Loucy (cell line): Measurements from ENCODE around the gene IPPK.

ENCODE experiments used
- H2AFZ ChIP-seq: fragments of 200-600 bp; sonication (generic); 2 replicates; pipeline ENCODE4 v1.6.0; 2016; ENCODE audit warnings: antibody characterized with exemption, mild to moderate bottlenecking, low read length, moderate library complexity
- H3F3A ChIP-seq: fragments of 200-600 bp; 2 replicates; pipeline ENCODE4 v1.6.0; 2016; ENCODE audit warnings: antibody characterized with exemption, low read depth, mild to moderate bottlenecking
- H3K27me3 ChIP-seq: fragments of 200-600 bp; sonication (generic); 2 replicates; pipeline ENCODE4 v1.6.1; 2014; ENCODE audit warnings: low read length, mild to moderate bottlenecking; ENCODE audit not compliant: insufficient read depth, poor library complexity, severe bottlenecking
- H3K36me3 ChIP-seq: fragments of 200-600 bp; sonication (generic); 2 replicates; pipeline ENCODE4 v1.6.1; 2016; ENCODE audit warnings: low read length; ENCODE audit not compliant: insufficient read depth
- H3K4me1 ChIP-seq: fragments of 200-600 bp; sonication (generic); 2 replicates; pipeline ENCODE4 v1.5.1; 2014; ENCODE audit warnings: low read length, mild to moderate bottlenecking; ENCODE audit not compliant: insufficient read depth, poor library complexity, severe bottlenecking
- H3K4me2 ChIP-seq: fragments of 200-600 bp; sonication (generic); 2 replicates; pipeline ENCODE4 v1.6.0; 2014; ENCODE audit warnings: antibody characterized with exemption, low read length, low read depth, mild to moderate bottlenecking; ENCODE audit not compliant: poor library complexity, severe bottlenecking
- H3K4me3 ChIP-seq: fragments of 200-600 bp; sonication (generic); 2 replicates; pipeline ENCODE4 v1.5.1; 2014; ENCODE audit warnings: low read length, mild to moderate bottlenecking, mixed read lengths; ENCODE audit not compliant: poor library complexity, severe bottlenecking
- H3K79me2 ChIP-seq: fragments of 200-600 bp; sonication (generic); 2 replicates; pipeline ENCODE4 v1.6.1; 2014; ENCODE audit warnings: low read length; ENCODE audit not compliant: insufficient read depth
- H3K9ac ChIP-seq: fragments of 200-600 bp; sonication (generic); 2 replicates; pipeline ENCODE4 v1.6.0; 2014; ENCODE audit warnings: mild to moderate bottlenecking, low read depth, low read length, moderate library complexity; ENCODE audit not compliant: poor library complexity, severe bottlenecking
- H3K9me2 ChIP-seq: fragments of 200-600 bp; sonication (generic); replicated peaks from 2 replicates; pipeline ENCODE4 v1.6.1; 2016; ENCODE audit warnings: low read depth, low read length, mixed read lengths
- H3K9me3 ChIP-seq: fragments of 200-600 bp; sonication (generic); 2 replicates; pipeline ENCODE4 v1.6.1; 2014; ENCODE audit warnings: mild to moderate bottlenecking, antibody characterized with exemption, low read length, low read depth; ENCODE audit not compliant: insufficient read depth
- H4K20me1 ChIP-seq: fragments of 200-600 bp; sonication (generic); 2 replicates; pipeline ENCODE4 v1.6.0; 2014; ENCODE audit warnings: antibody characterized with exemption, low read length, mild to moderate bottlenecking; ENCODE audit not compliant: insufficient read depth, poor library complexity, severe bottlenecking
- EZH2phosphoT487 ChIP-seq: fragments of 200-600 bp; IDR thresholded peaks from 2 replicates; pipeline ENCODE4 v1.6.1; 2018; ENCODE audit warnings: antibody characterized with exemption, mild to moderate bottlenecking, moderate library complexity, borderline replicate concordance
- TF ChIP-seq, protein P1 (sequence below): fragments of 200-600 bp; sonication (generic); conservative IDR thresholded peaks from 2 replicates; pipeline ENCODE4 v1.5.1; 2014; ENCODE audit warnings: mild to moderate bottlenecking, antibody characterized with exemption, low read length

IPPK gene

DNA sequence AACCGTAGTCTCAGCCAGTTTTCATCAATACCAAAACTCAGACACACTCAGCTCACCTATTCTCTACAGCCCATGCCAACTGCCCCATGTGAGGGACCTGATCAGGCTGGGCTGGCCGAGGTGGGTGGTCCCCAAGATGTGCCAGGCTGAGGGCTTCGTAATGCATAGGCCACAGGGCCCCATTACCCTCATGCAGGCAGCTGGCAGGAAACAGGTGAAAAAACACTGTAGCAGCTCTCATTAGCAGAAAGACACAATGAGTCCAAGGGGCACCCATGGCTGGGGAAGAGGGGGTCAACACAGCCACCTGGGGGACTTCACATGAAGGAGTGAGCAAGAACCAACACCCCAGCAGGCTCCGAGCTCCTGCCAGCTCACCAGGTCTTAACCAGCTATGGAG is 8.2 kb downstream of the IPPK start:
- no peak overlapping the region for H3K9ac ChIP-seq
- no peak overlapping the region for H3K4me3 ChIP-seq
- H3K4me1 ChIP-seq: peaks cover 30% of the 10 kb centered on the region
- peaks cover 18% of the 10 kb centered on the region for H4K20me1 ChIP-seq
- H3K9me3 ChIP-seq: no peaks in the 10 kb centered on the region
- no peaks in the 10 kb centered on the region for H3K9me2 ChIP-seq
- H2AFZ ChIP-seq: no peak overlapping the region
- H3K79me2 ChIP-seq: peaks cover 83% of the 10 kb centered on the region; the same call in 1 of the 2 replicates
- peaks cover 10% of the 10 kb centered on the region; the same call in 1 of the 2 replicates for H3K36me3 ChIP-seq
- no peaks in the 10 kb centered on the region for H3K27me3 ChIP-seq
- peak overlapping the region; percentile 20 for H3K4me2 ChIP-seq
- TF ChIP-seq EZH2phosphoT487: no peak
- TF ChIP-seq, protein P1, sequence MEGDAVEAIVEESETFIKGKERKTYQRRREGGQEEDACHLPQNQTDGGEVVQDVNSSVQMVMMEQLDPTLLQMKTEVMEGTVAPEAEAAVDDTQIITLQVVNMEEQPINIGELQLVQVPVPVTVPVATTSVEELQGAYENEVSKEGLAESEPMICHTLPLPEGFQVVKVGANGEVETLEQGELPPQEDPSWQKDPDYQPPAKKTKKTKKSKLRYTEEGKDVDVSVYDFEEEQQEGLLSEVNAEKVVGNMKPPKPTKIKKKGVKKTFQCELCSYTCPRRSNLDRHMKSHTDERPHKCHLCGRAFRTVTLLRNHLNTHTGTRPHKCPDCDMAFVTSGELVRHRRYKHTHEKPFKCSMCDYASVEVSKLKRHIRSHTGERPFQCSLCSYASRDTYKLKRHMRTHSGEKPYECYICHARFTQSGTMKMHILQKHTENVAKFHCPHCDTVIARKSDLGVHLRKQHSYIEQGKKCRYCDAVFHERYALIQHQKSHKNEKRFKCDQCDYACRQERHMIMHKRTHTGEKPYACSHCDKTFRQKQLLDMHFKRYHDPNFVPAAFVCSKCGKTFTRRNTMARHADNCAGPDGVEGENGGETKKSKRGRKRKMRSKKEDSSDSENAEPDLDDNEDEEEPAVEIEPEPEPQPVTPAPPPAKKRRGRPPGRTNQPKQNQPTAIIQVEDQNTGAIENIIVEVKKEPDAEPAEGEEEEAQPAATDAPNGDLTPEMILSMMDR: no peak
- no peaks in the 10 kb centered on the region for H3F3A ChIP-seq

DNA sequence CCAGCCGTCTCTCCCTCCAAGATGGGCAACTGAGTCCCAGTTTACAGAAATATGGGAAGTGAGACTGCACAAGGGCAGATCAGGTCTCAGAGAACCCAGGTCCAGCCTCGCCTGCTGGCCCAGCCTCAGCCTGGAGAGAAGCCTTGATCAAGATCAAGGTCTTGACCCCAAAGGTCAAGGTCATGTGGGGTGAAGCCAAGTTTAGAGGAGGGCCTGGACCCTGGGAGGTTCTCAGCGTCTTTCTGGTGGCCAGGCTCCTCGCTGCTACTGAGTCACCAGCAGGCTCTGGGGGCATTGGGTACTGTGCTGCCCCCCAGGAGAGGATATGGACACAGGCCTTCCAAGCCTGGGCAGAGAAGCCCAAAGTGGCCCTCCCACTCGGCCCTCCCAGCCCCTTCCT is 8.8 kb downstream of the IPPK start:
- H3K9me3 ChIP-seq: no peaks in the 10 kb centered on the region
- peaks cover 18% of the 10 kb centered on the region for H4K20me1 ChIP-seq
- H3K36me3 ChIP-seq: peaks cover 14% of the 10 kb centered on the region; the same call in 1 of the 2 replicates
- TF ChIP-seq, protein P1: no peak
- no peak for TF ChIP-seq EZH2phosphoT487
- peaks cover 26% of the 10 kb centered on the region for H3K4me1 ChIP-seq
- no peaks in the 10 kb centered on the region for H3K9me2 ChIP-seq
- no peak overlapping the region for H2AFZ ChIP-seq
- H3K4me2 ChIP-seq: peak overlapping the region; percentile 23
- H3K27me3 ChIP-seq: no peaks in the 10 kb centered on the region
- no peak overlapping the region for H3K4me3 ChIP-seq
- no peaks in the 10 kb centered on the region for H3F3A ChIP-seq
- peaks cover 77% of the 10 kb centered on the region; the same call in 1 of the 2 replicates for H3K79me2 ChIP-seq
- H3K9ac ChIP-seq: no peak overlapping the region

DNA sequence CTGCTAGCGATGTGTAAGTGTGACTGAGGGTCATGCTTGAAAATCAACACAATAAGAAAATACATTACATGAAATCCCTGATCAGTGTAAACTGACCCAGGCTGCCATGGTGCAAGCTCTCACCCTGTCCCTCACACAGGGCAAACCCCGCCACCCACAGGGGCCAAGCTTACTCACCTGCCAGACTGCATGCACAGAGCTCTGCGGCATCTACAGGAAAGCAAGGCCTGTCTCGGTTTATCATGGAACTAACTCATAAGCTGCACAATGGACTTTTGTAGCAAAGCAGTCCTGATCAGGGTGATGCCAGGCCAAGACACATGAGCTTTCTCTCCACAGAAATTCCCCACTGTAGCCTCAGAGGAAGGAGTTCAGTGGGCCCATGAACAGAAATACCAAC is 9.7 kb downstream of the IPPK start:
- H3K27me3 ChIP-seq: no peaks in the 10 kb centered on the region
- H3K4me3 ChIP-seq: no peak overlapping the region
- H3K79me2 ChIP-seq: peaks cover 68% of the 10 kb centered on the region; the same call in 1 of the 2 replicates
- H4K20me1 ChIP-seq: peaks cover 11% of the 10 kb centered on the region
- no peaks in the 10 kb centered on the region for H3F3A ChIP-seq
- H3K4me2 ChIP-seq: no peak overlapping the region
- H3K9me2 ChIP-seq: no peaks in the 10 kb centered on the region
- H3K4me1 ChIP-seq: peaks cover 18% of the 10 kb centered on the region
- H3K9ac ChIP-seq: no peak overlapping the region
- no peaks in the 10 kb centered on the region for H3K9me3 ChIP-seq
- H2AFZ ChIP-seq: no peak overlapping the region
- TF ChIP-seq EZH2phosphoT487: no peak
- TF ChIP-seq, protein P1: no peak
- peaks cover 21% of the 10 kb centered on the region; the same call in 1 of the 2 replicates for H3K36me3 ChIP-seq
